ENCODE data around the gene CETP. TPM values are rescaled to one million over a fixed set of nuclear protein-coding genes. Genes with fewer than 3 reads are reported as not detected.
"Not testable (repeated sequence)": the region's sequence is repeated elsewhere in the genome, so short reads cannot be mapped to it uniquely, and the experiment has no call there.

CETP gene
- total RNA-seq, 1 donor: not detected

- H3K4me3 ChIP-seq (ENCODE audit: low read depth, low read length): no peak overlapping the region
- no peak for TF ChIP-seq CTCF (IDR thresholded peaks at IDR 0.05; ENCODE audit: insufficient read depth, low read length)
- DNase-seq (ENCODE audit: low read depth): peak; percentile 66
These were observed 6.0 kb downstream of the CETP start for GRCh38 chr16:56967733-56968132.

GRCh38 chr16:56969769-56970168, 8.0 kb downstream of the CETP start:
- no peak for TF ChIP-seq CTCF (IDR thresholded peaks at IDR 0.05; ENCODE audit: insufficient read depth, low read length)
- no peak overlapping the region for H3K4me3 ChIP-seq (ENCODE audit: low read depth, low read length)
- no peak for DNase-seq (ENCODE audit: low read depth)

- H3K4me3 ChIP-seq (ENCODE audit: low read depth, low read length): no peak overlapping the region
- DNase-seq (ENCODE audit: low read depth): peak; percentile 86
- TF ChIP-seq CTCF (IDR thresholded peaks at IDR 0.05; ENCODE audit: insufficient read depth, low read length): no peak
These were observed 9.4 kb downstream of the CETP start for GRCh38 chr16:56970934-56971767.

- H3K4me3 ChIP-seq (ENCODE audit: low read depth, low read length): no peak overlapping the region
- DNase-seq (ENCODE audit: low read depth): no peak
- TF ChIP-seq CTCF (IDR thresholded peaks at IDR 0.05; ENCODE audit: insufficient read depth, low read length): no peak
These were observed 10.0 kb downstream of the CETP start for GRCh38 chr16:56971768-56972043.

GRCh38 chr16:56972403-56973293, 10.9 kb downstream of the CETP start:
- H3K4me3 ChIP-seq (ENCODE audit: low read depth, low read length): no peak overlapping the region
- TF ChIP-seq CTCF (IDR thresholded peaks at IDR 0.05; ENCODE audit: insufficient read depth, low read length): no peak
- no peak for DNase-seq (ENCODE audit: low read depth)

- H3K4me3 ChIP-seq (ENCODE audit: low read depth, low read length): no peak overlapping the region
- DNase-seq (ENCODE audit: low read depth): no peak
- TF ChIP-seq CTCF (IDR thresholded peaks at IDR 0.05; ENCODE audit: insufficient read depth, low read length): no peak
These were observed 11.5 kb downstream of the CETP start for GRCh38 chr16:56973294-56973689.

- not testable (repeated sequence) for H3K4me3 ChIP-seq (ENCODE audit: low read depth, low read length); DNase-seq (ENCODE audit: low read depth)
These were observed 12.1 kb downstream of the CETP start for GRCh38 chr16:56973899-56974298.

Measured in fibroblast of the aortic adventitia (primary cell).